Activated T-cell treated with anti-CD3 and anti-CD28 coated beads for 24 hours (primary cell): ENCODE measurements around the gene ZNF557.
"Not testable (repeated sequence)": the region's sequence is repeated elsewhere in the genome, so short reads cannot be mapped to it uniquely, and the experiment has no call there.

Source experiments
- DNase-seq: peaks from one replicate; pipeline ENCODE4 v3.0.0-alpha.2; 2020; ENCODE audit warnings: low read depth

ZNF557 gene

GRCh38 chr19:7069042-7069903 is at the start of gene ZNF557:
TSS of gene ZNF557 (plus strand) at chr19:7069703. CDS start at chr19:7075075, 5,372 bp downstream.
- peak; percentile 97 for DNase-seq

DNA sequence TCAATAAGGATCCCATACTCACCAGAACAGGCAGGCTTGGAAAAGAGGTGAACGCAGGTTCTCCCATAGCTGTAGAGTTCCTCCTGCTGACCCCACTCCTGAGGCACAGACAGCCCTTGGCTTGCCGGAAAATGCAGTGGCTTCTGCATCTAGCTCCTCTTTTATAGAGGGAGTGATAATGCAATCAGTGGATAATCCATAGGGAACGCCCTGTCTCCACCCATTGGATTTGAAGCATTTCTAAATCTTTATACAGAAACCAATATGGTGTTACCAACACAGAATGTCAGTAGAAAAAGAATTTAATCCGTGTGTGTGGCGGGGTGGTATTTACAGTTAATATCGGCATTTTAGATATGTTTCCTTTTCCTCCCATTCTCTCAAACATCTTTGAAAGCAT is 48.2 kb upstream of the ZNF557 start, which contains the start of gene MBD3L2B:
MBD3L2B (minus strand) TSS at position 101 of the 400 bp plus-strand sequence; CDS start at position 67, 34 bp downstream.
- DNase-seq: not testable (repeated sequence)

DNA sequence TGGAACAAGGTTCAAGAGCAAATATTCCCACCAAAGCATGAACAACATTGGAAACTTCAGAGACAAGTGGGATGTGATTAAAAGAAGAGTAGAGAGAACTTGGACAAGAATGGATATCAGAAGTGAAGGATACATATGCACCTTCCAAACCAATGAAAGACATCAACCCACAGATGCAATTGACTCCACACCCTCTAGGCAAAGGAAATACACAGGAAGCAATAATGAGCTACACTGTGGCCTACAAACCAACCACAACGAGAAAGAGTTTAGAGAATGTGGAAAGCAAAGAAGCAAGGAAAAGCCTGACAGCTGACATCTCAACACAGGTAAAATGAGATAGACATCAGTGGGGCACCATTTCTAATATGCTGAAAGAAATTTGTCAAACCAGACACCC is 40.7 kb upstream of the ZNF557 start:
- DNase-seq: not testable (repeated sequence)

- not testable (repeated sequence) for DNase-seq
Measured at GRCh38 chr19:7030278-7030677, 39.2 kb upstream of the ZNF557 start, which contains the start of gene MBD3L5. TSS of gene MBD3L5 (plus strand) at chr19:7030578. CDS start at chr19:7030612, 34 bp downstream.

DNA sequence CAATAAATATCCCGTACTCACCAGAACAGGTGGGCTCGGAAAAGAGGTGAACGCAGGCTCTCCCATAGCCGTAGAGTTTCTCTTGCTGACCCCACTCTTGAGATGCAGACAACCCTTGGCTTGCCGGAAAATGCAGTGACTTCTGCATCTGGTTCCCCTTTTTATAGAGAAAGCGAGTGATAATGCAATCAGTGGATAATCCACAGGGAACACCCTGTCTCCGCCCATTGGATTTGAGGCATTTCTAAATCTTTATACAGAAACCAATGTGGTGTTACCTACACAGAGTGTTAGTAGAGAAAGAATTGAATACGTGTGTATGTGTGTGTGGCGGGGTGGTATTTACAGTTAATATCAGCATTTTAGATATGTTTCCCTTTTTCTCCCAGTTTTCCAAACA is 29.4 kb upstream of the ZNF557 start, which contains the start of gene MBD3L4:
MBD3L4 (minus strand) TSS at position 101 of the 400 bp plus-strand sequence; CDS start at position 66, 35 bp downstream.
- not testable (repeated sequence) for DNase-seq

GRCh38 chr19:7041563-7041962 is 27.9 kb upstream of the ZNF557 start:
- not testable (repeated sequence) for DNase-seq

DNA sequence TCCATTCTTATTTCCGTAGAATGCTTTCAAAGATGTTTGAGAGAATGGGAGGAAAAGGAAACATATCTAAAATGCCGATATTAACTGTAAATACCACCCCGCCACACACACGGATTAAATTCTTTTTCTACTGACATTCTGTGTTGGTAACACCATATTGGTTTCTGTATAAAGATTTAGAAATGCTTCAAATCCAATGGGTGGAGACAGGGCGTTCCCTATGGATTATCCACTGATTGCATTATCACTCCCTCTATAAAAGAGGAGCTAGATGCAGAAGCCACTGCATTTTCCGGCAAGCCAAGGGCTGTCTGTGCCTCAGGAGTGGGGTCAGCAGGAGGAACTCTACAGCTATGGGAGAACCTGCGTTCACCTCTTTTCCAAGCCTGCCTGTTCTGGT is 20.5 kb upstream of the ZNF557 start, which contains the start of gene MBD3L2:
MBD3L2 (plus strand) TSS at position 301 of the 400 bp plus-strand sequence; CDS start at position 354, 53 bp downstream.
- DNase-seq: not testable (repeated sequence)

GRCh38 chr19:7051421-7051820 is 18.1 kb upstream of the ZNF557 start:
- not testable (repeated sequence) for DNase-seq

DNA sequence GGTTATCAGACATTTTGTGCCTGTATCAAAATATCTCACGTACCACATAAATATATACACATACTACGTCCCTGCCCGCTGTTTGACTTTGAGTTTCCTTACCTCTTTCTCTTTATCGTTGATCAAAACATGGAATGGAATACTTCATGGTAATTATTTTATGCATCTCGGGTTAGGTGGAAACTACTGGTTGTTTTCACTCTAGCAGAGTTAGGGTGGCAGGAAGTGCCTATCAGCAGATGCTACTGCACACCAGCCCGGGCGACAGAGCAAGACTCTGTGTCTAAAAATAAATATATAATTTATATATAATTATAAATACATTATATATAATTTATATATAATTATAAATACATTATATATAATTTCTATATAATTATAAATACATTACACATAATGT is 16.6 kb upstream of the ZNF557 start:
- DNase-seq: not testable (repeated sequence)

DNA sequence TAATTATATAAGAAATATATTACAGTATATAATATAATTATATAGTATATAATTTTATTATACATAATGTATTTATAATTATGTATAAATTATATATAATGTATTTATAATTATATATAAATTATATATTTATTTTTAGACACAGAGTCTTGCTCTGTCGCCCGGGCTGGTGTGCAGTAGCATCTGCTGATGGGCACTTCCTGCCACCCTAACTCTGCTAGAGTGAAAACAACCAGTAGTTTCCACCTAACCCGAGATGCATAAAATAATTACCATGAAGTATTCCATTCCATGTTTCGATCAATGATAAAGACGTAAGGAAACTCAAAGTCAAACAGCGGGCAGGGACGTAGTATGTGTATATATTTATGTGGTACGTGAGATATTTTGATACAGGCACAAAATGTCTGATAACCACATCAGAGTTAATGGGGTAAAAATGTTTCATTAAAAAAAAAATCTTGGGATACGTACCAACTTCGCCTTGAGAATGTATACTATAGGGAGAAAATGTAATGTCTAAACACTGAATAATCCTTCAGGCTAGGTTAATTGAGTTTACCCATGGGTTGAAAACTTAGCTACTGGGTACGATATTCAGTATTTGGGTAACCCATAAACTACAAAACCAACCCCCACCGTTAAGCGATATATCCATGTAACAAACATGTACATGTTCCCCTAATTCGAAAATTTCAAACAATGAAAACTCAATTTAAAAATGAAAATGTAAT is 14.7 kb upstream of the ZNF557 start:
- DNase-seq: not testable (repeated sequence)

DNA sequence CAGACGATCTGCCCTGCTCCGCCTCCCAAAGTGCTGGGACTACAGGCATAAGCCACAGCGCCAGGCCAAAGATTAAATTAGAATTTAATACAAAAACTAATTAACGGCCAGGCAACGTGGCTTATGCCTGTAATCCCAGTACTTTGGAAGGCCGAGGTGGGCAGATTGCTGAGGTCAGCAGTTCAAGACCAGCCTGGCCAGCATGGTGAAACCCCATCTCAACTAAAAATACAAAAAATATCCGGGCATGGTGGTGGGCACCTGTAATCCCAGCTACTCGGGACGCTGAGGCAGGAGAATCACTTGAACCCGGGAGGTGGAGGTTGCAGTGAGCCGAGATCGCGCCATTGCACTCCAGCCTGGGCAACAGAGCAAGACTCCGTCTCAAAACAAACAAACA is 13.8 kb upstream of the ZNF557 start:
- not testable (repeated sequence) for DNase-seq

DNA sequence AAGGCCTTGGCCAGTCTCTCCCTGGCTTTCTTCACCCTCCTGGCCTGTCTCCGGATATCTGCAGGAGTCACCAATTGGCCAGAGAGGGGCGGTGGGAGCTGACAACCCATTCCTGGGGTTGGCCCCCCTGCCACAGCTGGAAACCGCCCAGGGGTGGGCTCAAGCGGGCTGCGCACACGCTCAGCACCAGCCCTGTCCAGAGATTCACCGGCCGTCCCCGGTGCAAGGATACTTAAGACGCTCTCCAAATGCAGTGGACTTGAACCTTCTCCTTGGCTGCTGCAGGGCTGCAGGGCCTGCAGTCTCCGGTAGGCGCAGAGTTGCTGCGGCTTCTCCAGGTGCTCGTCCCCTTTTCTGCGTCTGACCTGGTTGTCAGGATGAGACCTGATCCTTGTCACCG is 13.1 kb upstream of the ZNF557 start:
- not testable (repeated sequence) for DNase-seq

GRCh38 chr19:7058576-7058975 is 10.9 kb upstream of the ZNF557 start, which contains the start of gene MBD3L3:
TSS of gene MBD3L3 (minus strand) at chr19:7058676. CDS start at chr19:7058605, 71 bp downstream.
- DNase-seq: not testable (repeated sequence)

- not testable (repeated sequence) for DNase-seq
Measured at GRCh38 chr19:7059977-7060376, 9.5 kb upstream of the ZNF557 start.

DNA sequence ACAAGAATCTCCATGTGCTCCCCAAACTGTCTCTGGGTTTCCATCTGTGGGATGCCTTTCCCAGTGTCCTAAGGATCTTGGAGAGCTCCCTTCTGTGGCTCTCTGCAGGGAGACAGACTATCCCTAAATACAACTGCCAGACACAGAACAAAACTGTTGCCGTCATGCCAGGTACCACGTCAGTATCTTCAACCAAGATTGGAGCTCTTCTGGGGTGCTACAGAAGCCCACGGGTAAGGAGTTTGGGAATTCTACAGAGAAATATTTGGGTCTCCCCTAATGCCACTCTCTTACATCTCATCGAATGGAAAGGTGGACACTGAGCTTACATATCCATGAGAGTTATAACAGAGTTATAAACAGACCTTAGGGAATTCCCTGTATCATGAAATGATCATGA is 6.2 kb upstream of the ZNF557 start:
- DNase-seq: no peak

DNA sequence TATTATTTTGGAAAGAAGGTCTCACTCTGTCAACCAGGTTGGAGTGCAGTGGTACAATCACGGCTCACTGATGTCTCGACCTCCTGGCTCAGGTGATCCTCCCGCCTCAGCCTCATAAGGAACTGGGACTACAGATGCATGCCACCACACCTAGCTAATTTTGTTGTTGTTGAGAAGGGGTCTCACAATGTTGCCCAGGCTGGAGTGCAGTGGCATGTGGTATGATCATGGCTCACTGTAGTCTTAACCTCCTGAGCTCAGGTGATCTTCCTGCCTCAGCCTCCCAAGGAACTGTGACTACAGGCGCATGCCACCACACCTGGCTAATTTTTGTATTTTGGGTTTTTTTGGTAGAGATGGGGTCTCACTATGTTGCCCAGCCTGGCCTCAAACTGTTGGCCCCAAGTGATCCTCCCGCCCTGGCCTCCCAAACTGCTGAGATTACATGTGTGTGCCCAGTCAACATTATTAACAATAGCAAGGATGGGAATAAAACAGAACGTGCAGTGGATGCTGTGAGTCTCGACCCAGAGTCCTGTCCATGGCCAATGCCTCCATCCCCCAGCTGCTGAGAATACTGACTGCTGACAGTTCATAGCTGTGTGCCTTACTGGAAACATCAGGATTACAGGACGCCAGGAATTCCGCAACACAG is 5.6 kb upstream of the ZNF557 start:
- DNase-seq: no peak

DNA sequence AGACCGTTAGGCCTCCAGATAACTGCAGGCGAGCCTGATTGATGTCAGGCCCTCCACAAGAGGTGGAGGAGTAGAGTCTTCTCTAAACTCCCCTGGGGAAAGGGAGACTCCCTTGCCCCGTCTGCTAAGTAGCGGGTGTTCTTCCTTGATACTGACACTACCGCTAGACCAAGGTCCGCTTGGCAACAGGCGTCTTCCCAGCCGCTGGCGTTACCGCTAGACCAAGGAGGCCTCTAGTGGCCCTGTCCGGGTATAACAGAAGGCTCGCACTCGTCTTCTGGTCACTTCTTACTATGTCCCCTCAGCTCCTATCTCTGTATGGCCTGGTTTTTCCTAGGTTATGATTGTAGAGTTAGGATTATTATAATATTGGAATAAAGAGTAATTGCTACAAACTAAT is 2.4 kb upstream of the ZNF557 start:
- not testable (repeated sequence) for DNase-seq

- no peak for DNase-seq
Measured at GRCh38 chr19:7067716-7068115, 1.8 kb upstream of the ZNF557 start.

DNA sequence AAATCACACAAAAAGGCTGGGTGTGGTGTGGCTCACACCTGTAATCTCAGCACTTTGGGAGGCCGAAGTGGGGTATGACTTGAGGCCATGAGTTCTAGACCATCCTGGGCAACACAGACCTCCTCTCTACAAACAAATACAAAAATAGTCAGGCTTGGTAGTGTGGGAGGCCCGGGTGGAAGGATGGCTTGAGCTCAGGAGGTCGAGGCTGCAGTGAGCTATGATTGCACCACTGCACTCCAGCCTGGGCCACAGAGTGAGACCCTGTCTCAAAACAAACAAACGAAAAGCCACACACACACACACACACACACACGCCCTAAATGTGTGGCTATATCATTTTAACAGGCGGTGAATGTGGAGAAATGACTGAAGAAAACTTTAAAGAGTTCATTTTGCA is 904 bp upstream of the ZNF557 start:
- no peak for DNase-seq

GRCh38 chr19:7069904-7070226 is 362 bp downstream of the ZNF557 start:
- DNase-seq: no peak

DNA sequence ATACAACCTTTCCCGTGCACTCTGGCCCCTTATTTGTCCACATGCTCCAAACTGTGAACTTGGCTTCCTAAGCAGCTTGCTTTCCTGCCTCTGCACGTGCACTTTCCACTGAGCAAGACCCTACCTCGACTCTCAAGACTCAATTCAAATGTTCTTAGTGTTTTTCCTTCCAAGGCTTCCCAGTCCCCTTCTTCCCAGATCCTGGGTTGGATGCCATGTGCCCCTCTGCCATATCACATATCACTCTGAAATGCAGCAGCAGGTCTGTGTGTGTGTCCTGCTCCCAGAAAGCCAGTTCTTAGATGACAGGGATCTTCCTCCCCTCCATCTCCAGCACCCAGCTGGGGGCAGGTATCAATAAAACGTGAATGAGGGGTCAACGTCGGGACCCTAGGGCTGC is 3.0 kb downstream of the ZNF557 start:
- no peak for DNase-seq

DNA sequence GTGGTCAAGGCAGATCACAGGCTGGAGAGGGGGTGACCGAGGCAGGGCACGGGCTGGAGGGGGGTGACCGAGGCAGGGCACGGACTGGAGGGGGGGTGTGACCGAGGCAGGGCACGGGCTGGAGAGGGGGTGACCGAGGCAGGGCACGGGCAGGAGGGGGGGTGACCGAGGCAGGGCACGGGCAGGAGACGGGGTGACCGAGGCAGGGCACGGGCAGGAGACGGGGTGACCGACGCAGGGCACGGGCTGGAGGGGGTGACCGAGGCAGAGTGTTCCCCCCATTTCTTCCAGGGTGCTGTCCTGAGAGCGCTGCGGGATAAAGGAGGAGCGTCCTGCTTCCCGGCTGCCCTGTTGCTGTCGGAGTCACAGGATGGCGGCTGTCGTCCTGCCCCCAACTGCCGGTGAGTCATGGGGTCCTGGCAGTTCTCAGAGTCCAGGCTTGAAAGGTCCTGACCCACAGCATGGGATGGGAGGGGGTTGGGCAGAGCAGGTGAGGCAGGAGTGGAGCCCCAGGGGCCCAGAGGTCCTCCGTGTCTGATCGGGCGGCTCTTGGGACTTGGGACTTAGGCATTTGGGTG is 5.3 kb downstream of the ZNF557 start:
- DNase-seq: no peak
